Chondrocyte (in vitro differentiated cells): ENCODE data around the gene ATP5PF. TPM values are rescaled to one million over a fixed set of nuclear protein-coding genes. Genes with fewer than 3 reads are reported as not detected.

ENCODE experiments used
- DNase-seq: peaks from one replicate; pipeline ENCODE4 v3.0.0; 2021; ENCODE audit warnings: mixed read lengths, low spot score
- H3K27ac Mint-ChIP-seq: one replicate; pipeline ENCODE4 v1.8.0; 2021; ENCODE audit warnings: mild to moderate bottlenecking, moderate library complexity, mixed read lengths; ENCODE audit not compliant: unreplicated experiment
- H3K27me3 Mint-ChIP-seq: 2 replicates; pipeline ENCODE4 v1.8.0; 2021; ENCODE audit warnings: low read depth, mixed read lengths
- H3K36me3 Mint-ChIP-seq: 2 replicates; pipeline ENCODE4 v1.8.0; 2021; ENCODE audit warnings: low read depth, mixed read lengths
- H3K4me1 Mint-ChIP-seq: 2 replicates; pipeline ENCODE4 v1.8.0; 2021; ENCODE audit warnings: low read depth, mild to moderate bottlenecking, mixed read lengths
- H3K4me3 Mint-ChIP-seq: one replicate; pipeline ENCODE4 v1.8.0; 2021; ENCODE audit warnings: mild to moderate bottlenecking, moderate library complexity, mixed read lengths; ENCODE audit not compliant: unreplicated experiment
- H3K9me3 Mint-ChIP-seq: 2 replicates; pipeline ENCODE4 v1.8.0; 2021; ENCODE audit warnings: low read depth, mixed read lengths
- total RNA-seq: library from RNA; stranded (reverse); gene quantifications from 3 replicates; pipeline ENCODE4 v1.2.1, GENCODE V29; 2021
- TF ChIP-seq, protein P1 (sequence below): fragments of 200-600 bp; sonication (generic); IDR thresholded peaks from 2 replicates; pipeline ENCODE4 v1.5.0; 2021; ENCODE audit warnings: antibody characterized with exemption, mild to moderate bottlenecking, moderate library complexity

Gene ATP5PF
- total RNA-seq, 1 donor from 2014 or later = 102 TPM

DNA sequence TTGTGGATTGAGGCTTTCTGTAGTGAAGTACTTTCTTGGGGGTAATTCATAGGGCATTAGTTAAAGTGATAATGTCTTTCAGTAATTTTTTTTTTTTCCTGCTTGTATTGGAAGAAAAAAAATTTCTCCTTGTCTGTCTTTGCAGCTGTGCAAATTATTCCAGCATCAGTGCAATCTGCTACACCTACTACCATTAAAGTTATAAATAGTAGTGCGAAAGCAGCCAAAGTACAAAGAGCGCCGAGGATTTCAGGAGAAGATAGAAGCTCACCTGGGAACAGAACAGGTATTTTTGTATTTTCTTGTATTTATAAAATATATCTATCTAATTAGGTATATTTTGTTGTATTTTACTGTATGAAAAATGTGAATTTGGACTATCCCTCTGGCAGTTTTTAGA, 29.4 kb upstream of the ATP5PF start:
- no peak overlapping the region for H3K27ac Mint-ChIP-seq
- no peaks in the 10 kb centered on the region for H3K27me3 Mint-ChIP-seq
- H3K4me3 Mint-ChIP-seq = no peak overlapping the region
- no peaks in the 10 kb centered on the region for H3K4me1 Mint-ChIP-seq
- no peaks in the 10 kb centered on the region for H3K9me3 Mint-ChIP-seq
- peaks cover 34% of the 10 kb centered on the region for H3K36me3 Mint-ChIP-seq
- no peak for DNase-seq
- TF ChIP-seq, protein P1, sequence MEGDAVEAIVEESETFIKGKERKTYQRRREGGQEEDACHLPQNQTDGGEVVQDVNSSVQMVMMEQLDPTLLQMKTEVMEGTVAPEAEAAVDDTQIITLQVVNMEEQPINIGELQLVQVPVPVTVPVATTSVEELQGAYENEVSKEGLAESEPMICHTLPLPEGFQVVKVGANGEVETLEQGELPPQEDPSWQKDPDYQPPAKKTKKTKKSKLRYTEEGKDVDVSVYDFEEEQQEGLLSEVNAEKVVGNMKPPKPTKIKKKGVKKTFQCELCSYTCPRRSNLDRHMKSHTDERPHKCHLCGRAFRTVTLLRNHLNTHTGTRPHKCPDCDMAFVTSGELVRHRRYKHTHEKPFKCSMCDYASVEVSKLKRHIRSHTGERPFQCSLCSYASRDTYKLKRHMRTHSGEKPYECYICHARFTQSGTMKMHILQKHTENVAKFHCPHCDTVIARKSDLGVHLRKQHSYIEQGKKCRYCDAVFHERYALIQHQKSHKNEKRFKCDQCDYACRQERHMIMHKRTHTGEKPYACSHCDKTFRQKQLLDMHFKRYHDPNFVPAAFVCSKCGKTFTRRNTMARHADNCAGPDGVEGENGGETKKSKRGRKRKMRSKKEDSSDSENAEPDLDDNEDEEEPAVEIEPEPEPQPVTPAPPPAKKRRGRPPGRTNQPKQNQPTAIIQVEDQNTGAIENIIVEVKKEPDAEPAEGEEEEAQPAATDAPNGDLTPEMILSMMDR = no peak

DNA sequence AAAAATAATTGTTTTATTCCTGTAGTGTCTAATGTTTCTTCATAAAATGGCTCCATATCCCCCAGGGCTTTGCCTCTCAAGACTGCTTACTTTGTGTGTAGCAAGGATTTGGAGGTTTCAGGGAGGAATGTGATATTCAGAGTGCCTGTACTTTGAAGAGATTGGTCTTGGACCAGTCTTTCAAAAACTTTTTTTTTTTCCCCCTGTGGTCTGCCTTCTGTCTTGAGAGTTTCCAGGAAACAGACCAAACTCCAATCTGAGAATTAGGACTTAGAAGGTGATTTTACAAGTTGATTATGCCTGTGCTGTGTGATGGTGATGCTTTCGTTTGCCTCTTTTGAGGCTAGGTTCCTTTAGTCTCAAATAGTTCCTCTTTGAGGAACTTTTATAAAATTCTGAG, 26.0 kb upstream of the ATP5PF start:
- H3K4me3 Mint-ChIP-seq = no peak overlapping the region
- DNase-seq = no peak
- TF ChIP-seq, protein P1 = no peak
- no peaks in the 10 kb centered on the region for H3K9me3 Mint-ChIP-seq
- H3K4me1 Mint-ChIP-seq = peaks cover 5% of the 10 kb centered on the region
- H3K36me3 Mint-ChIP-seq = peaks cover 35% of the 10 kb centered on the region
- no peaks in the 10 kb centered on the region for H3K27me3 Mint-ChIP-seq
- H3K27ac Mint-ChIP-seq = no peak overlapping the region

DNA sequence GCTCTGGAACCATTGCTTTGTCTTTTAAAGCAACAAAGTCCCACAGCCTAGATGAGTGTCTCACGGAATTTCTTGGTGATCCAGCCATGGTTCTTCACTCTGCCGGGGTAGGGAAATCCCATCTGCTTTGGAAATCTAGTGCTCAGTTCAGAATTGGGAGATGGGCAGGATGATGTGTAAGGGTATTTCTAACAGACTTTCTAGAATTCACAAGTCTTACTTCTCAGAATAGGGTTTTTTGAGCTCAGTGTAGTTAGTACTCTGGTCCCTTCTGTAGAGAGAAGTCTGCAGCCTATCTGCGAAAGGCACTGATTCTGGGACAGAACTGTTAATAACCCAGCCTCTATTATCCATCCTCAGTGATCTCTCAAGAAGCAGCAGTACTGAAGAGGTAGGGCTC, 25.4 kb upstream of the ATP5PF start:
- peaks cover 31% of the 10 kb centered on the region for H3K36me3 Mint-ChIP-seq
- no peak for DNase-seq
- no peaks in the 10 kb centered on the region for H3K9me3 Mint-ChIP-seq
- H3K27ac Mint-ChIP-seq = no peak overlapping the region
- peaks cover 5% of the 10 kb centered on the region for H3K4me1 Mint-ChIP-seq
- no peak overlapping the region for H3K4me3 Mint-ChIP-seq
- no peaks in the 10 kb centered on the region for H3K27me3 Mint-ChIP-seq
- TF ChIP-seq, protein P1 = no peak

DNA sequence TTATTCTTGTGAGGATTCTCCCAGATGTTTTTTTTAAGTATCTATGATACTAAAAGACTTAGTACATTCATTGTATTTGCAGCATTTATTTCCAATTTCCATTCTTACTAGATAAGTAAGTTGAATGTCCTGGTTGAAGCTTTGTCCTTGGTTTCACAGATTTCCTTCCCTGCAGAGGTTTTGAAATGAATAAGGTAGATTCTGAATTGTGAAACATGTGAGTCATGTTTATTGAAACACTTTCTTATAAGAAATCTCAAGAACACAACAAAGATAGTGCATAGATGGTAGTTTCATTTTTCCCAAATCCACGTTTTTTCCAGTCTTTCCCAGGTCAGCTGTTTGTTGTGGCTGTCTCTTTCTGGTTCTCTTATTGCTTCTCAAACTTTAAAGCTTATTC, 24.9 kb upstream of the ATP5PF start:
- H3K36me3 Mint-ChIP-seq = peaks cover 31% of the 10 kb centered on the region
- no peak overlapping the region for H3K4me3 Mint-ChIP-seq
- no peaks in the 10 kb centered on the region for H3K27me3 Mint-ChIP-seq
- H3K9me3 Mint-ChIP-seq = no peaks in the 10 kb centered on the region
- no peak for DNase-seq
- H3K4me1 Mint-ChIP-seq = peaks cover 5% of the 10 kb centered on the region
- TF ChIP-seq, protein P1 = no peak
- H3K27ac Mint-ChIP-seq = no peak overlapping the region

DNA sequence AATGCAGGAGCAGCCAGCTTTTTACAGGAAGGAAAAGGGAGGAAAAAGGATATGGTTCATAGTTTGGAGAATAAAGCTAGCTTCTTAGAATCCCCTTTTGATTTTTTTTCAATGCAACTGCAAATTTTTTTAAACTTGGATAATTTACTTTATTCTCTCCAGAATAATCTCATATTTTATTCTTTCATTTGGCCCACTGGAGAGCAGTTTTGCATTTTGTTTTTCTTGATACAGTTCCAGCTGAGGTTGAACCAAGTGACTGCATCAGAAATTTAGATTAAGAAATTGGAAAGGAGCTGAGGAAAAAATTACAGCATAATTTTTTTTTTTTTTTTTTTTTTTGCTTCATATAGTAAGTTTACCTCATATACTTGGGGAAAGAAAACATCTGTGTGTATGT, 22.8 kb upstream of the ATP5PF start:
- TF ChIP-seq, protein P1 = no peak
- no peak for DNase-seq
- Mint-ChIP-seq H3K36me3 (peaks cover 29% of the 10 kb centered on the region), H3K27me3 (no peaks in the 10 kb centered on the region), H3K9me3 (no peaks in the 10 kb centered on the region), H3K4me1 (peaks cover 7% of the 10 kb centered on the region), H3K4me3 (no peak overlapping the region), H3K27ac (no peak overlapping the region)
